Osteoblast (primary cell): ENCODE data around the gene MMGT1. TPM values are rescaled to one million over a fixed set of nuclear protein-coding genes. Genes with fewer than 3 reads are reported as not detected.
A peak's percentile ranks its signal among the peaks of the same experiment; 100 is the strongest.
"Not testable (repeated sequence)": the region's sequence is repeated elsewhere in the genome, so short reads cannot be mapped to it uniquely, and the experiment has no call there.

Experiments
- DNase-seq: peaks from one replicate; pipeline ENCODE4 v3.0.0; 2011; ENCODE audit warnings: low spot score, mixed read lengths; ENCODE audit not compliant: insufficient read length; ENCODE audit errors: missing footprints
- H2AFZ ChIP-seq: 2 replicates; pipeline ENCODE4 v1.6.0; 2011; ENCODE audit warnings: mild to moderate bottlenecking, low read length
- H3K27ac ChIP-seq: 2 replicates; pipeline ENCODE4 v1.5.1; 2011; ENCODE audit warnings: mild to moderate bottlenecking, low read depth, low read length, moderate library complexity
- H3K27me3 ChIP-seq: 2 replicates; pipeline ENCODE4 v1.6.0; 2012; ENCODE audit warnings: mild to moderate bottlenecking, control low read depth, inconsistent platforms, low read length, moderate library complexity; ENCODE audit not compliant: insufficient read depth
- H3K36me3 ChIP-seq: 2 replicates; pipeline ENCODE4 v1.5.1; 2011; ENCODE audit warnings: mild to moderate bottlenecking, low read length, control low read depth, moderate library complexity; ENCODE audit not compliant: insufficient read depth
- H3K4me1 ChIP-seq: 2 replicates; pipeline ENCODE4 v1.5.1; 2011; ENCODE audit warnings: mild to moderate bottlenecking, low read length, control low read depth, moderate library complexity; ENCODE audit not compliant: insufficient read depth
- H3K4me2 ChIP-seq: 2 replicates; pipeline ENCODE4 v1.6.0; 2011; ENCODE audit warnings: mild to moderate bottlenecking, low read length; ENCODE audit not compliant: insufficient read depth
- H3K4me3 ChIP-seq: fragments of 200-600 bp; sonication (generic); 3 replicates; pipeline ENCODE4 v1.5.1; 2012; ENCODE audit warnings: mild to moderate bottlenecking, low read length, inconsistent platforms; ENCODE audit not compliant: insufficient read depth
- H3K79me2 ChIP-seq: 2 replicates; pipeline ENCODE4 v1.6.0; 2012; ENCODE audit warnings: mild to moderate bottlenecking, low read length, control low read depth, inconsistent platforms; ENCODE audit not compliant: insufficient read depth
- H3K9me3 ChIP-seq: 2 replicates; pipeline ENCODE4 v1.5.1; 2011; ENCODE audit warnings: low read depth, low read length, control low read depth
- H4K20me1 ChIP-seq: 2 replicates; pipeline ENCODE4 v1.6.0; 2012; ENCODE audit warnings: mild to moderate bottlenecking, low read length, control low read depth; ENCODE audit not compliant: insufficient read depth
- CTCF ChIP-seq: IDR thresholded peaks from 2 replicates; pipeline ENCODE4 v1.5.1; 2011; ENCODE audit warnings: mild to moderate bottlenecking, low read depth, low read length, moderate library complexity; ENCODE audit errors: extremely low read depth
- total RNA-seq: library from RNA; depleted of rRNA; stranded (reverse); fragments of >200 nt; gene quantifications from 2 replicates; pipeline ENCODE4 v1.2.3, GENCODE V29; 2012

Gene MMGT1
- total RNA-seq, 1 donor, result 25.0 TPM

DNA sequence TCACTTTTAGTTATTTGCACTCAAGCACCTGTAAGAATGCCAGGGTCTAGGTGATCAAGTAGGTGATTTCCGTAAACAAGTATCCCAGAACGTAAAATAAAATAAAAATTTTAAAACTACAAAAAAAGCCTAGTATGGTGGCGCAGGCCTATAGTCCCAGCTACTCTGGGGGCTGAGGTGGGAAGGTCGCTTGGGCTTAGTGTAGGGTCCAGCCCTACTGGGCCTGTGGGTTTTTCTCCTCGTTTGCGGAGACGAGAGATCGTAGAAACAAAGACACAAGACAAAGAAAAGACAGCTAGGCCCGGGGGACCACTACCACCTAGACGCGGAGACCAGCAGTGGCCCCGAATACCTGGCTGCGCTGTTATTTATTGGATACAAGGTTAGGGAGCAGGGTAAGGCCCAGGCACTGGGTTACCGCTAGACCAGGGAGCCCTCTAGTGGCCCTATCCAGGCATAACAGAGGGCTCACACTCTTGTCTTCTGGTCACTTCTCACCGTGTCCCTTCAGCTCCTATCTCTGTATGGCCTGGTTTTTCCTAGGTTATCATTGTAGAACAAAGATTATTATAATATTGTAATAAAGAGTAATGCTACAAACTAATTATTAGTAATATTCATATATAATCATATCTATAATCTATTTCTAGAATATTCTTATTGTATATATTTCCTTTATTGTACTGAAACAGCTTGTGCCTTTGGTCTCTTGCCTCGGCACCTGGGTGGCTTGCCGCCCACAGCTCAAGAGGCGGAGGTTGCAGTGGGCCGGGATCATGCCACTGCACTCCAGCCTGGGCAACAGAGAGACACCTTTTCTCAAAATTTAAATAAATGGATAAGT lies 41.9 kb downstream of the MMGT1 start:
- no peaks in the 10 kb centered on the region for H4K20me1 ChIP-seq
- no peak overlapping the region for H2AFZ ChIP-seq
- no peaks in the 10 kb centered on the region for H3K79me2 ChIP-seq
- no peak overlapping the region for H3K4me3 ChIP-seq
- DNase-seq, result no peak
- no peaks in the 10 kb centered on the region for H3K4me1 ChIP-seq
- no peaks in the 10 kb centered on the region for H3K36me3 ChIP-seq
- H3K9me3 ChIP-seq, result no peaks in the 10 kb centered on the region
- H3K27me3 ChIP-seq, result peaks cover 3% of the 10 kb centered on the region
- H3K27ac ChIP-seq, result no peak overlapping the region
- TF ChIP-seq CTCF, result peak; percentile 76
- H3K4me2 ChIP-seq, result no peak overlapping the region

DNA sequence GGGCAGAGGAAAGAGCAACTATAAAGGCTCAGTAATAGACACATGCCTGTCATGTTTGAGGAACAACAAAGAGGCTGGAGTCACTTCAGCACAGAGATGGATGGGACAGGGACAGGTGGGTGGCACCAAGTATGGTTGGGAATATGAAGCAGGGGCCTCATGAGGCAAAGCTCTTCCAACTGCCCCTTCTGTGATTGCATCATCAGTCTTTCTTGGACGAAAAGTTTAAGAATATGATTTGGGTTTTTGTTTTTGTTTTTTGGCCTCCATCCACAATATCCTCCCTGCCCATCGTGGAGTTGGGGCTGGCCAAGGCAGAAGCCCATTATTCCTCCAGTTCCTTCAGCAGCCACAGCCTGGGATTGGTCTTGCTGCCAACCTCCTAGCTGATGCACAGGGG lies 45.9 kb downstream of the MMGT1 start:
- Histone ChIP-seq H3K27ac (no peak overlapping the region), H3K79me2 (no peaks in the 10 kb centered on the region), H3K9me3 (no peaks in the 10 kb centered on the region), H3K4me1 (no peaks in the 10 kb centered on the region), H2AFZ (no peak overlapping the region), H3K36me3 (no peaks in the 10 kb centered on the region), H3K4me2 (no peak overlapping the region), H3K4me3 (no peak overlapping the region), H4K20me1 (no peaks in the 10 kb centered on the region), H3K27me3 (peaks cover 3% of the 10 kb centered on the region)
- DNase-seq, result no peak
- TF ChIP-seq CTCF, result no peak

DNA sequence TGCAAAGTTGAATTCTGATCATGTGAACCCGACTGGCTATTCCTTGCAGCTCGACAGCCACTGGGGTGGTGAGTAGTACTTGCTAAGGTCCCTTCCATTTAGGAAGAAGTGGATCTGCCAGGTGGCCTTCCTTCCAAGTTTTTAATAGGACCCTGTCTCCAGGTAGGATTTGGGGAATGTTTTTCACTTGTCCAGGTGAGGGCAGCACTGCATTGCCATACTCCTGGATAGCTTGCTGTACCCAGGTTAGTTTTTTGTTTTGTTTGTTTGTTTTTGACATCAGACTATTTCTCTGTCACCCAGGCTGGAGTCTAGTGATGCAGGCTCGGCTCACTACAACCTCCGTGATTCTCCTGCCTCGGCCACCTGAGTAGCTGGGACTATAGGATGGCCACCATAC lies 50.4 kb downstream of the MMGT1 start:
- H2AFZ ChIP-seq, result no peak overlapping the region
- TF ChIP-seq CTCF, result peak; percentile 16
- no peaks in the 10 kb centered on the region for H3K36me3 ChIP-seq
- no peak overlapping the region for H3K4me3 ChIP-seq
- no peaks in the 10 kb centered on the region for H3K79me2 ChIP-seq
- no peak overlapping the region for H3K4me2 ChIP-seq
- H4K20me1 ChIP-seq, result no peaks in the 10 kb centered on the region
- DNase-seq, result no peak
- H3K4me1 ChIP-seq, result no peaks in the 10 kb centered on the region
- H3K27ac ChIP-seq, result no peak overlapping the region
- H3K27me3 ChIP-seq, result no peaks in the 10 kb centered on the region
- H3K9me3 ChIP-seq, result no peaks in the 10 kb centered on the region

GRCh38 chrX:135920516-135920915 lies 53.3 kb downstream of the MMGT1 start:
- not testable (repeated sequence) for H3K27me3 ChIP-seq, H3K4me1 ChIP-seq, H3K27ac ChIP-seq, H3K4me2 ChIP-seq, H3K4me3 ChIP-seq, H2AFZ ChIP-seq, H3K9me3 ChIP-seq, H3K79me2 ChIP-seq, DNase-seq, H4K20me1 ChIP-seq, H3K36me3 ChIP-seq
